Suprapubic skin (tissue), 3 donors: ENCODE data around the gene CNFN.

Source experiments
- EP300 ChIP-seq: sonication (generic); formaldehyde crosslinking; IDR thresholded peaks from one replicate; pipeline ENCODE4 v1.6.1; 2017; ENCODE audit warnings: antibody characterized with exemption
- POLR2A ChIP-seq, 2 donors: fragments of 450-650 bp; IDR thresholded peaks; one replicate each; pipeline ENCODE4 v1.6.1; 2017; ENCODE audit warnings: antibody characterized with exemption in 2 of 2, mild to moderate bottlenecking in 2 of 2, moderate library complexity in 2 of 2
- TF ChIP-seq, protein P1 (sequence below), 2 donors: fragments of 200-600 bp in 1 of 2; fragments of 450-650 bp in 1 of 2; sonication (generic) in 1 of 2; IDR thresholded peaks; one replicate each; pipeline ENCODE4 v1.5.1; 2016 to 2019; ENCODE audit warnings: antibody characterized with exemption in 2 of 2, mild to moderate bottlenecking in 1 of 2, moderate library complexity in 1 of 2

DNA sequence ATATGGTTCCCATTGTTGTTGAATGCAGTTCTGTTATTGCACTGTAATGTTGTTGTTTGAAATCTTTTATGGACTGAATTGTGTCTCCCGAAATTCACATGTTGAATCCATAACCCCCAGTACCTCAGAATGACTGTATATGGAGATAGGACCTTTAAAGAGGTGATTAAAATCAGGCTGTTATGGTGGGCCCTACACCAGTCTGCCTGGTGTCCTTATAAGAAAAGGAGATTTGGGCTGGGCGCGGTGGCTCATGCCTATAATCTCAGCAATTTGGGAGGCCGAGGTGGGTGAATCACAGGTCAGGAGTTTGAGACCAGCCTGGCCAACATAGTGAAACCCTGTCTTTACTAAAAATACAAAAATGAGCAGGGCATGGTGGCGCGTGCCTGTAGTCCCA, 45.2 kb upstream of the CNFN start:
- TF ChIP-seq EP300 = no peak
- TF ChIP-seq, protein P1, sequence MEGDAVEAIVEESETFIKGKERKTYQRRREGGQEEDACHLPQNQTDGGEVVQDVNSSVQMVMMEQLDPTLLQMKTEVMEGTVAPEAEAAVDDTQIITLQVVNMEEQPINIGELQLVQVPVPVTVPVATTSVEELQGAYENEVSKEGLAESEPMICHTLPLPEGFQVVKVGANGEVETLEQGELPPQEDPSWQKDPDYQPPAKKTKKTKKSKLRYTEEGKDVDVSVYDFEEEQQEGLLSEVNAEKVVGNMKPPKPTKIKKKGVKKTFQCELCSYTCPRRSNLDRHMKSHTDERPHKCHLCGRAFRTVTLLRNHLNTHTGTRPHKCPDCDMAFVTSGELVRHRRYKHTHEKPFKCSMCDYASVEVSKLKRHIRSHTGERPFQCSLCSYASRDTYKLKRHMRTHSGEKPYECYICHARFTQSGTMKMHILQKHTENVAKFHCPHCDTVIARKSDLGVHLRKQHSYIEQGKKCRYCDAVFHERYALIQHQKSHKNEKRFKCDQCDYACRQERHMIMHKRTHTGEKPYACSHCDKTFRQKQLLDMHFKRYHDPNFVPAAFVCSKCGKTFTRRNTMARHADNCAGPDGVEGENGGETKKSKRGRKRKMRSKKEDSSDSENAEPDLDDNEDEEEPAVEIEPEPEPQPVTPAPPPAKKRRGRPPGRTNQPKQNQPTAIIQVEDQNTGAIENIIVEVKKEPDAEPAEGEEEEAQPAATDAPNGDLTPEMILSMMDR (IDR thresholded peaks at IDR 0.05) = no peak
- TF ChIP-seq POLR2A (IDR thresholded peaks at IDR 0.05) = no peak
